T-helper 2 cell treated with Interferon-gamma antibody and Interleukin-4, amounts not matched to agents 5 μg/mL and 100 μg/mL, for 36 hours (primary cell): ENCODE data around the gene BRSK2.

Experiments
- DNase-seq: peaks from one replicate; pipeline ENCODE4 v3.0.0; 2021; ENCODE audit warnings: low spot score
- H3K27ac Mint-ChIP-seq: one replicate; pipeline ENCODE4 v1.8.0; 2021; ENCODE audit warnings: mild to moderate bottlenecking, mixed read lengths
- H3K27me3 Mint-ChIP-seq: one replicate; pipeline ENCODE4 v1.8.0; 2021; ENCODE audit warnings: low read depth, mixed read lengths
- H3K36me3 Mint-ChIP-seq: one replicate; pipeline ENCODE4 v1.8.0; 2021; ENCODE audit warnings: low read depth, mixed read lengths
- H3K4me1 Mint-ChIP-seq: one replicate; pipeline ENCODE4 v1.8.0; 2021; ENCODE audit warnings: low read depth, mixed read lengths
- H3K4me3 Mint-ChIP-seq: one replicate; pipeline ENCODE4 v1.8.0; 2022; ENCODE audit warnings: mild to moderate bottlenecking, moderate library complexity, mixed read lengths
- H3K9me3 Mint-ChIP-seq: one replicate; pipeline ENCODE4 v1.8.0; 2021; ENCODE audit warnings: mixed read lengths

The BRSK2 gene

GRCh38 chr11:1483445-1483961 is 93.8 kb downstream of the BRSK2 start:
- Mint-ChIP-seq H3K27me3 (no peaks in the 10 kb centered on the region), H3K36me3 (peaks cover 4% of the 10 kb centered on the region), H3K4me1 (no peaks in the 10 kb centered on the region), H3K4me3 (no peak overlapping the region), H3K27ac (no peak overlapping the region), H3K9me3 (no peaks in the 10 kb centered on the region)
- no peak for DNase-seq

DNA sequence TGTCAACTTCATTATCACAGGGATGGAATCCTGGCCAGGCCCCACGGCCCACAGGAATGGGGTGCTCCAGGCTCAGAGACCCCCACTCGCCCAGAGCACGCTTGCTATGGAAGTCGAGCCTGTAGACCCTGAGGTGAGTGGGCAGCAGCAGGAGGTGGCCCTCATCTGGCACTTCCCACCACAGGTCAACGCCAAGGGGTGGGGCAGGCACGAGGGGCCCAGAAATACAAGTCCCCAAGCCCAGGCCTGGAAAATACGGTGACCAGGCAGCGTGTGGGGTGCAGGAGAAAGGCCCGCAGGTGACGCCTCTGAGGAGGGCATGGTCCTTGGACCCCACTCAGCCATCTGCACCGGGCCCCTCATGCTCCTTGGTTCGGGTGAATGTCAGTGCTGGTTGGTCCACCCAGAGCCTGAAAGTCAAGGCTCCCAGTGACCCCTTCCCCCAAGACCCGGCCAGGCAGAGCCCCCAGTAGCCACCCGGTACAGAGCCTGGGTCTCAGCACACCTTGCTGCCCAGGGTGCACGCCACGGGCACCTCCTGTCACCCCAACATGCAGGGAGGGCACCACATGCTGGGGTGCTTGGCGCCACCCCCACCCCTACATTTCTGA is 94.4 kb downstream of the BRSK2 start:
- no peak for DNase-seq
- H3K4me3 Mint-ChIP-seq: no peak overlapping the region
- H3K27ac Mint-ChIP-seq: no peak overlapping the region
- H3K36me3 Mint-ChIP-seq: peaks cover 2% of the 10 kb centered on the region
- H3K4me1 Mint-ChIP-seq: no peaks in the 10 kb centered on the region
- no peaks in the 10 kb centered on the region for H3K27me3 Mint-ChIP-seq
- no peaks in the 10 kb centered on the region for H3K9me3 Mint-ChIP-seq

DNA sequence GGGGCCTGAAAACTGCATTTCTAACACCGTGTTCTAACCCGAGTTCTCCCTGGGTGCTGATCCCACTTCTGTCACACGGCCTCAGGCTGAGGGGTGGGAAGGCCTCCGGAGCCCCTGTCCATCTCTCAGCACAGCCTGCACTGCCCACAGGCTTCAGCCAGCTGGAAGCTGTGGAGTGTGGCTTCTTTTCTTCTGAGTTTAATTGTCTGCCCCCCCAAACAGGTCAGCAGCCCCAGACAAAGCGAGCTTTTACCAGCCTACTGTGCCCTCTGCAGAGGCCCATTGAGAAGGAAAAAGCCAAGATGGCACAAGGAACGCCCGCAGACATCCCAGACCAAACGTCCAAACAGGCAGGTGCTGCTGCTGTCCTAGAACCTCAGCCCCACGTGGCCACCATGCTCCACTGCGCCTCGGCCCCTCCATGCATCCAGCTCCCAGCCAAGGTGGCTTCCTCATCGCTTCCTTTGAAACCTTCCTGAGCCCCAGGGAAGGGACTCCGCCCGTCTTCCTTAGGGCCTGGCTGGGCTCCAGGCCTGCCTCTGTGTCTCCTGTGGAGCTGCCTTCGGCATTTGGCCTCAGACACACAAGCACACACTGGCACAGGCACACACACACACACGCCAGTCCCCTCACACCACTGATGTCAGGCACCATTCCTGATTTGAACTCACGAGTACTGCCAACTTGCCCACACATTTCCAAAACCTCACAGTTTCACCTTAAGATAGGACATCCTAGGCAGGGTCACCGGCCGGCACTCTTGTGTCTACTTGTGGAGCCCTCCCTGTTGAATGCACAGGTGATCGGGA is 95.2 kb downstream of the BRSK2 start:
- H3K4me3 Mint-ChIP-seq: no peak overlapping the region
- no peak overlapping the region for H3K27ac Mint-ChIP-seq
- no peaks in the 10 kb centered on the region for H3K9me3 Mint-ChIP-seq
- H3K4me1 Mint-ChIP-seq: no peaks in the 10 kb centered on the region
- DNase-seq: no peak
- H3K27me3 Mint-ChIP-seq: no peaks in the 10 kb centered on the region
- peaks cover 2% of the 10 kb centered on the region for H3K36me3 Mint-ChIP-seq

GRCh38 chr11:1485504-1485885 is 95.8 kb downstream of the BRSK2 start:
- Mint-ChIP-seq H3K27ac (no peak overlapping the region), H3K36me3 (no peaks in the 10 kb centered on the region), H3K27me3 (no peaks in the 10 kb centered on the region), H3K9me3 (no peaks in the 10 kb centered on the region), H3K4me1 (no peaks in the 10 kb centered on the region), H3K4me3 (no peak overlapping the region)
- no peak for DNase-seq

DNA sequence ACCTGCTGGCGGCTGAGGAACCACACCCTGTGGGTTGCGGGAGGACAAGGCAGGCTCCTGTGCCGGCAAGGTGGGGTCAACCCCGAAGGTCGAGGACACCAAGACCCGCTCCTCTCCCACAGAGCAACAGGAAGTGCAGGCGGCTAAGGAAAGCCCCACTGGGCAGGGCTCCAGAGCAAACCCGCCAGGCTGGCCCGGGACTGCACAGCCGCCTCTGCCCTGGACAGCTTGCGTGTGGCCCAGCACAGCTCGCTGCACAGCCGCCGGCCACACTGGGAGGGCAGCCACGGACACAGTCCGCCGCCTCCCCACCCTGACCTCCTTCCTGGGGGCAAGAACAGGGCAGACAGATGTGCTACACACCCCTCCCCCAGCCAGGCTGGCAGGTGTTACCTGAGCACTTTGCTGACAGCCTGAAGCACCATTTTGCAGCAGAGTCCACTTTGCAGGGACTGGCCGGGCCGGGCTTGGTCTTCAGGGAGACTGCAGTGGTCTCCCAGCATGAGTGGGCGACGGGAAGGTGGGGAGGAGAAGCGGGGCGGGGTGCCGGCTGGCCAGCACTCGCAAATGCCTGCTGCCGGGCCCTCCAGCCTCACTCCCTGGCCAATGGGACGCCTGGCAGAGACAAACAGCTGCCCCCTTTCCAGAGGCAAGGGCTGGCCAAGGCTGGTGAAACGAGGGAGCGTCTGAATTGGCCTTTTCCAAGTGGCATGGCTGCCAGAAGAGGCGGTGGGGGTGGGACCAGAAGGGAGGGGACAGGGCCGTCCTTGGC is 96.5 kb downstream of the BRSK2 start, which contains the start of gene MOB2:
MOB2 (minus strand) TSS at position 726 of the 772 bp plus-strand sequence; CDS start at position 503, 223 bp downstream.
- H3K9me3 Mint-ChIP-seq: no peaks in the 10 kb centered on the region

GRCh38 chr11:1487091-1487850 is 97.5 kb downstream of the BRSK2 start:
- H3K27me3 Mint-ChIP-seq: no peaks in the 10 kb centered on the region
- no peak for DNase-seq
- H3K9me3 Mint-ChIP-seq: no peaks in the 10 kb centered on the region
- no peaks in the 10 kb centered on the region for H3K36me3 Mint-ChIP-seq
- no peak overlapping the region for H3K4me3 Mint-ChIP-seq
- no peak overlapping the region for H3K27ac Mint-ChIP-seq
- no peaks in the 10 kb centered on the region for H3K4me1 Mint-ChIP-seq

More for the DNA sequence above, 96.5 kb downstream of the BRSK2 start, which contains the start of gene MOB2:
- H3K36me3 Mint-ChIP-seq: no peaks in the 10 kb centered on the region
- H3K4me3 Mint-ChIP-seq: no peak within 1 kb of the TSS
- H3K27me3 Mint-ChIP-seq: no peaks in the 10 kb centered on the region
- DNase-seq: no peak
- no peaks in the 10 kb centered on the region for H3K4me1 Mint-ChIP-seq
- H3K27ac Mint-ChIP-seq: no peak within 1 kb of the TSS

DNA sequence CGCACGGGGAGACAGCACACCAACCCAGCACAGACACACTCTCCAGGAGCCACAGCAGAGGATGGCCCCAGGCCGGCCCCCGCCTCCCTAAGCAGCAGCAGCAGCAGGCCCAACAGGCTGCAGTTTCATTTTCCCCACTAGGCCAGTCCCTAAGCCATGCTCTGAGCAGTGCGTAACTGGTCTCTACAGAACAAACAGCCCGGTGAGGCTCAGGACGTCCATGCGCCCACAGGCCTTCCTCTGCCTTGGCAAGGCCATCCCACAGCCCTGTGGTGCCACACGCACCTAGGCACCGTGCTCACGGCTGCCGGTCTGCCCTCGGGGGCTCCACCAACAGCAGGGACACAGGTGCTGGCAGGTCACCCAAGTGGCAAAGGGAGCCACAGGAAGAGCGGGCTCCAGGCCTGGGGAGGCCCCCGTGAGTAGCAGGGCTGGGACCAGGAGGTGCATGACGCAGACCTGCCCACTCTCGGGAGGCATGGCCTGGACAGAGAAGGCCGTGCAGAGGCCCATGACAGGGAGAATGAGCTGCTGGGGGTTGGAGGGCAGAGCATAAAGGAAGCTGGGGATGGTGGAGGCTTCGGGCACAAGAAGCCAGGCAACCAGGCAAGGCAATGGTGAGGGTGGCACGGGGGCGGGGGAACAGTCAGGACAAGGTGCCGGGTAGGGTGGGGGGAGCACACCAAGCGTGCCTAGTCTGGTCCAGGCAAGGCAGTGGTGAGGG is 98.3 kb downstream of the BRSK2 start:
- Mint-ChIP-seq H3K9me3 (no peaks in the 10 kb centered on the region), H3K27ac (no peak overlapping the region), H3K36me3 (no peaks in the 10 kb centered on the region), H3K27me3 (no peaks in the 10 kb centered on the region), H3K4me1 (no peaks in the 10 kb centered on the region), H3K4me3 (no peak overlapping the region)
- no peak for DNase-seq

DNA sequence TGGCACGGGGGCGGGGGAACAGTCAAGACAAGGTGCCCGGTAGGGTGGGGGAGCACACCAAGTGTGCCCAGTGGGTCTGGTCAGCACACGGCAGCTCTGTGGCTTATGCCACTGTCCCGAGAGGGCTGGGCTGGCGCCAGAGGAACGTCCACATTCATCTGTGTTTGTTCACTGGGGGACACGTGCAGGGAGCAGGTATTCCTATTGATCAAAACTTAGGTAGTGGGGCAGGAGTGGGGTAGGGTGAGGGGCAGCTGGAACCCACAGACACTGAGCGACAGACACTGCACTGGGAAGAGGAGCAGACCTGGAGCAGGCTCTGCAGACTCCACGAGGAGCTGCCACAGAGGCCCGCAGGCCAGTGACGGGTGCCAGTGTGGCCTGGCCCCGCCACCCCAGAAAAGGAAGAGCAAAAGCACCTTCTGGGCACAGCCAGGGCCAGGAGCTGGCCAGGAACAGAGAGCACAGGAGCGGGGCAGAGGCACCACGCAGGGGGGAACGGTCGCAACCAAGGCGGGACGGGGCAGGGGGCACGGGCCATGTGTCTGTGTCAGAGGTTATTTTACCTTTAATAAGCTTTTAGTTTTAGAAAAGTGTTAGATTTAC is 98.9 kb downstream of the BRSK2 start:
- Mint-ChIP-seq H3K27me3 (no peaks in the 10 kb centered on the region), H3K27ac (no peak overlapping the region), H3K4me3 (no peak overlapping the region), H3K36me3 (no peaks in the 10 kb centered on the region), H3K9me3 (no peaks in the 10 kb centered on the region), H3K4me1 (no peaks in the 10 kb centered on the region)
- DNase-seq: no peak

DNA sequence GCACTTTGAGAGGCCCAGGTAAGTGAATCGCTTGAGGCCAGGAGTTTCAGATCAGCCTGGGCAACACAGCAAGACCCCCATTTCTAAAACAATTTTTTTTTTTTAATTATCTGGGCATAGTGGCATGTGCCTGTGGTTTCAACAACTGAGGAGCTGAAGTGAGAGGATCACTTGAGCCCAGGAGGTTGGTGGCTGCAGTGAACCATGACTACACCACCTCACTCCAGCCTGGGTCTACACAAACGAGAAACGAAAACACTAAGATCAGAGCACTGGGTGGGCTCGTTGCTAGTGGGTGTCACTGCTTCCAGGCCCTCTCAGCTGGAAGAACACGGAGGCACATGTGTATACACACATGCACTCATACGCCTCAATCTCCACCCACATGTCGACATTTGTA is 100.9 kb downstream of the BRSK2 start:
- Mint-ChIP-seq H3K36me3 (no peaks in the 10 kb centered on the region), H3K4me1 (no peaks in the 10 kb centered on the region), H3K9me3 (no peaks in the 10 kb centered on the region)

GRCh38 chr11:1491379-1491778 is 101.6 kb downstream of the BRSK2 start:
- Mint-ChIP-seq H3K36me3 (no peaks in the 10 kb centered on the region), H3K27ac (no peak overlapping the region), H3K27me3 (no peaks in the 10 kb centered on the region), H3K4me1 (peaks cover under 1% of the 10 kb centered on the region), H3K9me3 (no peaks in the 10 kb centered on the region), H3K4me3 (no peak overlapping the region)
- no peak for DNase-seq

More for the DNA sequence above, 100.9 kb downstream of the BRSK2 start:
- Mint-ChIP-seq H3K27ac (no peak overlapping the region), H3K4me3 (no peak overlapping the region), H3K27me3 (no peaks in the 10 kb centered on the region)
- DNase-seq: no peak

DNA sequence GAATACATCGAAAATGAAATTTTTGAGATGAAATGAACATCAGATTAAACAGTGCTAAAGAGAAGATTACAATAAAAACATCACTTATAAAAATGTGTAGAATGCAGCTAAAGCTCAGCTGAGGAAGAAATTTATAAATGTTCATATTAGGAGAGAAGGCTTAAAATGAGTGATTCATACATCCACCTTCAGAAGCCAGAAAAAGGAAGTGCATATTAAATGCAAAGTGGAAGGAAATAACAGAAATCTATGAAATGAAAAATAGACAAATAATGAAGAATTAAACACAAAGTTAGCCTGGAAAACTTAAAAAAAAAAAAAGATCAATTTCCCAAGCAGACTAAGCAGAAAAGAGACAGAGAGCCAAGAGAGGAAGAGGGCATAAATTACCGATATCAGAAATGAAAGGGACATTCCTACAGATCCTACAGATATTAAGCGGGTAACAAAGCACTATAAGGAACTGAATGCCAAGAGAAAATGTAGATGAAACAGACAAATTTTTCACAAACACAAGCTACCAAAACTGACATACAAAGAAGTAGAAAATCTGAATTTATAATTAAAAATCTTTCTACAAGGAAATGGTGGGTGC is 104.0 kb downstream of the BRSK2 start:
- H3K27ac Mint-ChIP-seq: no peak overlapping the region
- H3K4me3 Mint-ChIP-seq: no peak overlapping the region
- H3K36me3 Mint-ChIP-seq: no peaks in the 10 kb centered on the region
- no peaks in the 10 kb centered on the region for H3K27me3 Mint-ChIP-seq
- H3K9me3 Mint-ChIP-seq: no peaks in the 10 kb centered on the region
- H3K4me1 Mint-ChIP-seq: peaks cover 19% of the 10 kb centered on the region
- DNase-seq: no peak

GRCh38 chr11:1494650-1495049 is 104.9 kb downstream of the BRSK2 start:
- H3K36me3 Mint-ChIP-seq: peaks cover 3% of the 10 kb centered on the region

More at GRCh38 chr11:1494650-1495049, 104.9 kb downstream of the BRSK2 start:
- Mint-ChIP-seq H3K27ac (no peak overlapping the region), H3K9me3 (no peaks in the 10 kb centered on the region), H3K27me3 (no peaks in the 10 kb centered on the region), H3K4me3 (no peak overlapping the region), H3K4me1 (peaks cover 19% of the 10 kb centered on the region)
- DNase-seq: no peak
